IMR-90 (cell line): ENCODE data around the gene MRPL52. TPM values are rescaled to one million over a fixed set of nuclear protein-coding genes. Genes with fewer than 3 reads are reported as not detected.

ENCODE experiments used
- ATAC-seq: fragments of 200-7000 bp; cut with Tn5 transposase; 2 replicates; pipeline ENCODE4 v1.9.1; 2020; ENCODE audit warnings: low read depth, mild to moderate bottlenecking, moderate library complexity
- BruUV-seq: library from RNA; stranded (reverse); fragments of 400-500 nt; replicated peaks from 2 replicates; lab custom pipeline; 2021; lab: Mats Ljungman, UMichigan
- CTCF ChIA-PET: fragments of 300-600 bp; formaldehyde crosslinking; extraction: SDS; loops from one replicate; lab custom pipeline; 2021; ENCODE audit warnings: antibody characterized with exemption; lab: Yijun Ruan, JAX
- POLR2A ChIA-PET: fragments of 300-600 bp; sonication (Branson Sonifier 250); formaldehyde crosslinking; loops from one replicate; lab custom pipeline; 2022; ENCODE audit warnings: antibody characterized with exemption; ENCODE audit not compliant: unreplicated experiment; lab: Charles Lee
- DNase-seq: peaks from one replicate; pipeline ENCODE4 v3.0.0; 2013
- H2AFZ ChIP-seq: replicated peaks from 2 replicates; pipeline ENCODE3; 2013; ENCODE audit warnings: low read length, mild to moderate bottlenecking; ENCODE audit not compliant: poor library complexity
- H2AK5ac ChIP-seq: 2 replicates; pipeline ENCODE4 v1.6.1; 2013; ENCODE audit warnings: low read depth, low read length, inconsistent platforms
- H2AK9ac ChIP-seq: replicated peaks from 2 replicates; pipeline ENCODE3; 2013; ENCODE audit warnings: mild to moderate bottlenecking, low read depth, low read length, moderate library complexity; ENCODE audit not compliant: poor library complexity
- H2BK120ac ChIP-seq: 2 replicates; pipeline ENCODE4 v1.6.1; 2013; ENCODE audit warnings: low read depth, low read length, inconsistent platforms
- H2BK15ac ChIP-seq: 3 replicates; pipeline ENCODE4 v1.6.1; 2013; ENCODE audit warnings: low read depth, low read length, inconsistent platforms
- H2BK20ac ChIP-seq: 2 replicates; pipeline ENCODE4 v1.6.1; 2013; ENCODE audit warnings: low read depth, mild to moderate bottlenecking, inconsistent platforms, low read length, moderate library complexity
- H2BK5ac ChIP-seq: 2 replicates; pipeline ENCODE4 v1.6.1; 2013; ENCODE audit warnings: mild to moderate bottlenecking, low read depth, low read length, inconsistent platforms; ENCODE audit not compliant: poor library complexity, severe bottlenecking
- H3K14ac ChIP-seq: replicated peaks from 2 replicates; pipeline ENCODE4 v1.6.1; 2013; ENCODE audit warnings: low read depth, low read length, inconsistent platforms
- H3K18ac ChIP-seq: 2 replicates; pipeline ENCODE4 v1.6.1; 2013; ENCODE audit warnings: low read depth, low read length, control low read depth
- H3K23ac ChIP-seq: 2 replicates; pipeline ENCODE4 v1.6.1; 2013; ENCODE audit warnings: low read depth, low read length, inconsistent platforms
- H3K27ac ChIP-seq: 2 replicates; pipeline ENCODE4 v1.5.1; 2013; ENCODE audit warnings: mild to moderate bottlenecking, control low read depth, low read length; ENCODE audit not compliant: insufficient read depth
- H3K27me3 ChIP-seq: 2 replicates; pipeline ENCODE4 v1.6.1; 2013; ENCODE audit warnings: low read length; ENCODE audit not compliant: control insufficient read depth, insufficient read depth
- H3K36me3 ChIP-seq: 2 replicates; pipeline ENCODE4 v1.6.1; 2013; ENCODE audit warnings: low read length, mixed read lengths; ENCODE audit not compliant: control insufficient read depth, insufficient read depth
- H3K4ac ChIP-seq: 2 replicates; pipeline ENCODE4 v1.6.1; 2013; ENCODE audit warnings: low read depth, low read length, inconsistent platforms
- H3K4me1 ChIP-seq: 2 replicates; pipeline ENCODE4 v1.6.1; 2013; ENCODE audit warnings: low read length, mixed read lengths; ENCODE audit not compliant: control insufficient read depth, insufficient read depth
- H3K4me2 ChIP-seq: 2 replicates; pipeline ENCODE4 v1.6.1; 2013; ENCODE audit warnings: low read depth, mild to moderate bottlenecking, control low read depth, low read length, moderate library complexity
- H3K4me3 ChIP-seq: 2 replicates; pipeline ENCODE4 v1.5.1; 2013; ENCODE audit warnings: low read depth, mild to moderate bottlenecking, control low read depth, low read length, moderate library complexity; ENCODE audit not compliant: insufficient read depth
- H3K56ac ChIP-seq: 2 replicates; pipeline ENCODE4 v1.6.1; 2013; ENCODE audit warnings: low read length, inconsistent platforms; ENCODE audit not compliant: insufficient read depth; ENCODE audit errors: extremely low read depth
- H3K79me1 ChIP-seq, 2 experiments: 2 replicates each; pipeline ENCODE4 v1.6.1; 2013; ENCODE audit warnings: low read length in 2 of 2, inconsistent platforms in 1 of 2, low read depth in 1 of 2
- H3K9ac ChIP-seq: 2 replicates; pipeline ENCODE4 v1.6.1; 2013; ENCODE audit warnings: low read depth, low read length, control low read depth
- H3K9me1 ChIP-seq: 2 replicates; pipeline ENCODE4 v1.6.1; 2013; ENCODE audit warnings: low read length, inconsistent platforms; ENCODE audit not compliant: insufficient read depth
- H3K9me3 ChIP-seq: 2 replicates; pipeline ENCODE4 v1.6.1; 2013; ENCODE audit warnings: low read length; ENCODE audit not compliant: control insufficient read depth, insufficient read depth
- H4K20me1 ChIP-seq: 2 replicates; pipeline ENCODE4 v1.6.1; 2013; ENCODE audit warnings: low read length, inconsistent platforms; ENCODE audit not compliant: insufficient read depth
- H4K5ac ChIP-seq: 2 replicates; pipeline ENCODE4 v1.6.1; 2013; ENCODE audit warnings: mild to moderate bottlenecking, low read depth, low read length, control low read depth
- H4K8ac ChIP-seq, 2 experiments: 2 replicates each; pipeline ENCODE4 v1.6.1; 2013; ENCODE audit warnings: low read depth in 2 of 2, low read length in 2 of 2, control low read depth in 1 of 2, inconsistent platforms in 1 of 2
- H4K91ac ChIP-seq: 2 replicates; pipeline ENCODE4 v1.6.1; 2013; ENCODE audit warnings: low read depth, low read length, inconsistent platforms; ENCODE audit not compliant: insufficient read depth
- CEBPB ChIP-seq: IDR thresholded peaks from 2 replicates; pipeline ENCODE4 v1.6.1; 2012; ENCODE audit warnings: low read depth, low read length, improper control_type of control experiment
- FOS ChIP-seq: fragments of 150-350 bp; IDR thresholded peaks from 2 replicates; pipeline ENCODE4 v1.6.1; 2016; ENCODE audit warnings: low read depth, low read length
- MAFK ChIP-seq: IDR thresholded peaks from 2 replicates; pipeline ENCODE4 v1.6.1; 2012; ENCODE audit warnings: low read depth, low read length, improper control_type of control experiment
- RAD21 ChIP-seq: IDR thresholded peaks from 2 replicates; pipeline ENCODE4 v1.6.1; 2012; ENCODE audit warnings: low read length, improper control_type of control experiment
- RFX5 ChIP-seq: IDR thresholded peaks from 2 replicates; pipeline ENCODE4 v1.8.0; 2012; ENCODE audit warnings: low read depth, mild to moderate bottlenecking, low read length, moderate library complexity
- USF2 ChIP-seq: fragments of 150-350 bp; IDR thresholded peaks from 2 replicates; pipeline ENCODE4 v1.6.1; 2017; ENCODE audit warnings: mild to moderate bottlenecking, antibody characterized with exemption, low read length, low read depth
- WGBS, 2 experiments: methylation state at CpG; one replicate each; pipeline versions ENCODE4 v1.1.5 to v1.1.7; 2013; ENCODE audit warnings: missing lambda C conversion rate in 2 of 2; ENCODE audit not compliant: insufficient read length in 1 of 2; ENCODE audit errors: extremely low coverage in 2 of 2; 5-methylcytosine and 5-hydroxymethylcytosine counted together
- dilution Hi-C: fragments of 300-500 bp; cut with HindIII; formaldehyde crosslinking; loops from one replicate; pipeline ENCODE4 v1.14.3; 2018; ENCODE audit warnings: low sequenced_read_pairs; ENCODE audit not compliant: unreplicated experiment
- in situ Hi-C: fragments of 300-500 bp; cut with MboI; formaldehyde crosslinking; loops from 3 replicates; pipeline ENCODE4 v1.14.3; 2019; ENCODE audit warnings: low sequenced_read_pairs, inconsistent platforms, mixed read lengths
- intact Hi-C: fragments of 100-400 bp; cut with micrococcal nuclease; formaldehyde crosslinking; loops from 2 replicates; pipeline ENCODE4 v1.10.0; 2022
- polyA plus RNA-seq, 3 experiments: library from polyadenylated mRNA; depleted of rRNA; stranded (reverse); fragments of >200 nt; gene quantifications; 2 replicates each; pipeline ENCODE4 v1.2.3, GENCODE V29; 2012; ENCODE audit warnings: low replicate concordance in 1 of 3
- total RNA-seq: library from RNA; depleted of rRNA; stranded (reverse); fragments of >200 nt; gene quantifications from 2 replicates; pipeline ENCODE4 v1.2.3, GENCODE V29; 2012
- TF ChIP-seq, protein P1 (sequence below): conservative IDR thresholded peaks from 2 replicates; pipeline ENCODE4 v1.5.1; 2012; ENCODE audit warnings: mild to moderate bottlenecking, low read depth, low read length, improper control_type of control experiment

The MRPL52 gene
- total and polyA plus RNA-seq, 2 of the 4 experiments (the other 2 are of a cell fraction) = 33.1 to 51.4 TPM

- Histone ChIP-seq H3K9me3 (no peaks in the 10 kb centered on the region), H3K4me3 (no peak overlapping the region), H4K5ac (peak overlapping the region; percentile 81; the same call in 1 of the 2 replicates), H4K8ac (peak overlapping the region in 1 of 2 experiments; percentile 54; a peak in 2 of 4 replicates), H3K4me1 (peaks cover 12% of the 10 kb centered on the region), H2BK20ac (no peak overlapping the region), H3K14ac (0 out of 2 replicates have a peak overlapping the region, but pooled peaks have one; percentile 4), H3K27me3 (no peaks in the 10 kb centered on the region), H3K4me2 (no peak overlapping the region; the same call in 1 of the 2 replicates), H3K36me3 (peaks cover 3% of the 10 kb centered on the region), H2AK5ac (no peak overlapping the region), H3K18ac (peak overlapping the region; percentile 76; the same call in 1 of the 2 replicates), H2BK15ac (no peak overlapping the region), H3K27ac (no peak overlapping the region), H2BK120ac (peak overlapping the region; percentile 55; the same call in 1 of the 2 replicates), H3K9me1 (no peaks in the 10 kb centered on the region), H4K91ac (peak overlapping the region; percentile 61; the same call in 1 of the 2 replicates), H4K20me1 (no peaks in the 10 kb centered on the region), H2AK9ac (peak overlapping the region; percentile 10), H3K4ac (no peak overlapping the region), H3K56ac (no peak overlapping the region), H3K79me1 (no peaks in the 10 kb centered on the region), H2AFZ (peak overlapping the region; percentile 85), H3K23ac (0 out of 2 replicates have a peak overlapping the region, but pooled peaks have one; percentile 46), H3K9ac (no peak overlapping the region), H2BK5ac (peak overlapping the region; percentile 48)
- ChIA-PET POLR2A (no interaction called here), CTCF (interaction anchor here (0.8 to 1.3 kb wide), 2 partner anchors 33 to 210 kb away, joined by 3 to 5 read pairs; no protein-coding TSS in a partner anchor)
- dilution Hi-C loops = no loop called here
- no TSS peak for BruUV-seq
- DNase-seq (peak; percentile 35), ATAC-seq (peak; percentile 73)
- in situ Hi-C loops = no loop called here
- WGBS, 2 experiments = 14% methylated on average over 1 of the region's 2 CpGs; no CpG with 5 or more reads in 1 of the 2 experiments
- no peak for TF ChIP-seq CEBPB
- no peak for TF ChIP-seq RAD21
- 0 out of 2 replicates have a peak, but pooled peaks have one; percentile 12 for TF ChIP-seq MAFK
- TF ChIP-seq RFX5 = no peak
- TF ChIP-seq FOS = no peak
- TF ChIP-seq USF2 = no peak
- TF ChIP-seq, protein P1, sequence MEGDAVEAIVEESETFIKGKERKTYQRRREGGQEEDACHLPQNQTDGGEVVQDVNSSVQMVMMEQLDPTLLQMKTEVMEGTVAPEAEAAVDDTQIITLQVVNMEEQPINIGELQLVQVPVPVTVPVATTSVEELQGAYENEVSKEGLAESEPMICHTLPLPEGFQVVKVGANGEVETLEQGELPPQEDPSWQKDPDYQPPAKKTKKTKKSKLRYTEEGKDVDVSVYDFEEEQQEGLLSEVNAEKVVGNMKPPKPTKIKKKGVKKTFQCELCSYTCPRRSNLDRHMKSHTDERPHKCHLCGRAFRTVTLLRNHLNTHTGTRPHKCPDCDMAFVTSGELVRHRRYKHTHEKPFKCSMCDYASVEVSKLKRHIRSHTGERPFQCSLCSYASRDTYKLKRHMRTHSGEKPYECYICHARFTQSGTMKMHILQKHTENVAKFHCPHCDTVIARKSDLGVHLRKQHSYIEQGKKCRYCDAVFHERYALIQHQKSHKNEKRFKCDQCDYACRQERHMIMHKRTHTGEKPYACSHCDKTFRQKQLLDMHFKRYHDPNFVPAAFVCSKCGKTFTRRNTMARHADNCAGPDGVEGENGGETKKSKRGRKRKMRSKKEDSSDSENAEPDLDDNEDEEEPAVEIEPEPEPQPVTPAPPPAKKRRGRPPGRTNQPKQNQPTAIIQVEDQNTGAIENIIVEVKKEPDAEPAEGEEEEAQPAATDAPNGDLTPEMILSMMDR = no peak
- intact Hi-C loops = loop anchor here (5.0 kb wide), 1 partner anchor 37 kb away; the partner anchor contains the start of gene SLC7A7
These were observed 49.5 kb upstream of the MRPL52 start for GRCh38 chr14:22780105-22780679.
